GM23338 (cell line): ENCODE results near the gene VENTX.

Experiments used
- CREB1 ChIP-seq: fragments of 250-450 bp; sonication (Bioruptor Pico); IDR thresholded peaks from 2 replicates; pipeline ENCODE4 v1.5.0; 2020; ENCODE audit warnings: low read depth, mild to moderate bottlenecking, moderate library complexity
- CTCF ChIP-seq, 2 experiments: fragments of 200-600 bp in 1 of 2; sonication (generic) in 1 of 2; conservative IDR thresholded peaks; 2 replicates each; pipeline versions ENCODE4 v1.5.1 to v1.6.1; 2016 to 2017; ENCODE audit warnings: antibody characterized with exemption in 2 of 2, low read depth in 2 of 2, mild to moderate bottlenecking in 2 of 2, moderate library complexity in 1 of 2
- ETS1 ChIP-seq: IDR thresholded peaks from 2 replicates; pipeline ENCODE4 v1.6.1; 2016; ENCODE audit warnings: antibody characterized with exemption
- EZH2 ChIP-seq: fragments of 200-600 bp; sonication (generic); IDR thresholded peaks from one replicate; pipeline ENCODE4 v1.8.0; 2017; ENCODE audit warnings: antibody characterized with exemption, mild to moderate bottlenecking, low read depth; ENCODE audit not compliant: unreplicated experiment
- JUNB ChIP-seq: IDR thresholded peaks from one replicate; pipeline ENCODE4 v1.6.1; 2016; ENCODE audit warnings: antibody characterized with exemption; ENCODE audit not compliant: unreplicated experiment
- NANOG ChIP-seq: IDR thresholded peaks from 2 replicates; pipeline ENCODE4 v1.6.1; 2016; ENCODE audit warnings: antibody characterized with exemption, borderline replicate concordance
- POLR2AphosphoS5 ChIP-seq: IDR thresholded peaks from 2 replicates; pipeline ENCODE4 v1.6.1; 2016; ENCODE audit warnings: antibody characterized with exemption, low read depth
- REST ChIP-seq: IDR thresholded peaks from one replicate; pipeline ENCODE4 v1.6.1; 2018; ENCODE audit warnings: antibody characterized with exemption; ENCODE audit not compliant: unreplicated experiment
- ZNF331 ChIP-seq: fragments of 250-450 bp; sonication (Bioruptor Pico); IDR thresholded peaks from 2 replicates; pipeline ENCODE4 v1.5.0; 2020; ENCODE audit warnings: low read depth, mild to moderate bottlenecking, moderate library complexity
- ZNF462 ChIP-seq: fragments of 250-450 bp; sonication (Bioruptor Pico); IDR thresholded peaks from 2 replicates; pipeline ENCODE4 v1.5.0; 2020; ENCODE audit warnings: mild to moderate bottlenecking, moderate library complexity

- TF ChIP-seq REST (no peak), NANOG (no peak), POLR2AphosphoS5 (no peak), CTCF (conservative IDR thresholded peaks at IDR 0.05; ENCODE audit: low read depth in 2 of 2) (no peak), EZH2 (no peak), ZNF462 (CRISPR knock-in tag) (no peak), JUNB (no peak), CREB1 (CRISPR knock-in tag) (no peak), ZNF331 (no peak), ETS1 (no peak)
Measured at GRCh38 chr10:133196221-133196915, 41.3 kb upstream of the VENTX start.
